Prostate gland (tissue), 2 donors: ENCODE measurements around the gene KCMF1. TPM values are rescaled to one million over a fixed set of nuclear protein-coding genes. Genes with fewer than 3 reads are reported as not detected.

Experiments used
- DNase-seq: peaks from one replicate; pipeline ENCODE4 v3.0.0-alpha.2; 2019; ENCODE audit warnings: low spot score
- H3K27ac ChIP-seq, 2 donors: fragments of 200-600 bp; sonication (generic); 2 replicates each; pipeline ENCODE4 v1.5.1; 2017 to 2019
- H3K27me3 ChIP-seq: fragments of 200-600 bp; sonication (generic); replicated peaks from 2 replicates; pipeline ENCODE4 v1.5.1; 2019; ENCODE audit not compliant: insufficient read depth
- H3K36me3 ChIP-seq, 2 donors: fragments of 200-600 bp; sonication (generic); 1 replicate in 1 of 2; 2 replicates in 1 of 2; pipeline versions ENCODE4 v1.5.1 to v1.8.1; 2017 to 2019
- H3K4me1 ChIP-seq: fragments of 200-600 bp; sonication (generic); replicated peaks from 2 replicates; pipeline ENCODE4 v1.5.1; 2019
- H3K4me3 ChIP-seq, 2 donors: fragments of 200-600 bp; sonication (generic); 2 replicates each; pipeline ENCODE4 v1.5.1; 2017 to 2019
- H3K9me3 ChIP-seq: fragments of 200-600 bp; sonication (generic); 2 replicates; pipeline ENCODE4 v1.5.1; 2017
- POLR2A ChIP-seq: fragments of 450-650 bp; IDR thresholded peaks from one replicate; pipeline ENCODE4 v1.6.1; 2016; ENCODE audit warnings: antibody characterized with exemption, mild to moderate bottlenecking
- POLR2AphosphoS5 ChIP-seq: sonication (generic); formaldehyde crosslinking; IDR thresholded peaks from one replicate; pipeline ENCODE4 v1.6.1; 2017; ENCODE audit warnings: antibody characterized with exemption
- WGBS: methylation state at CpG from one replicate; pipeline ENCODE4 v1.1.5; 2018; 5-methylcytosine and 5-hydroxymethylcytosine counted together
- intact Hi-C: fragments of 100-400 bp; cut with DNase I; formaldehyde crosslinking; loops from one replicate; pipeline ENCODE4 v1.14.2; 2022
- total RNA-seq, 2 donors: library from RNA; depleted of rRNA; stranded (reverse); fragments of >200 nt; gene quantifications; one replicate each; pipeline ENCODE4 v1.1.0, GENCODE V29; 2016
- TF ChIP-seq, protein P1 (sequence below), 4 experiments: fragments of 200-600 bp in 2 of 4; fragments of 450-650 bp in 2 of 4; sonication (generic) in 2 of 4; IDR thresholded peaks; 1 replicate in 3 of 4; 2 replicates in 1 of 4; pipeline ENCODE4 v1.5.1; 2016 to 2019; ENCODE audit warnings: antibody characterized with exemption in 4 of 4, mild to moderate bottlenecking in 2 of 4, moderate library complexity in 2 of 4

Gene KCMF1
- total RNA-seq, 2 donors from 2014 or later: 20.5 to 33.1 TPM

DNA sequence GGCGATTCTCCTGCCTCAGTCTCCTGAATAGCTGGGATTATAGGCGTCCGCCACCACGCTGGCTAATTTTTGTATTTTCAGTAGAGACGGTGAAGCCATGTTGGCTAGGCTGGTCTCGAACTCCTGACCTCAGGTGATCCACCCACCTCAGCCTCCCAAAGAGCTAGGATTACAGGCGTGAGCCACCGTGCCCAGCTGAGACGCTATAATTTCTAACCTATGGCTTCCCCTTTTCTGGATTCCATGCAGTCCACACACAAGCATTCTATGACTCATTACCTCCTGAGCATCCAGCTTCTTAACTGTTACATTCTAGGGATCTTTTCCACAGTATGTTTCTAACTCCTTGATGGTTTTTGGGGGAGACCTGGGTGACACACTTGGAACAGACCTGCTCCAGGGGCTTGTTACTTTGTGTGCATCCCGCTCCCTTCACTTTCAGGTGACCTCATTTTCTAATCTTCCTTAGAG is 11.8 kb upstream of the KCMF1 start:
- intact Hi-C loops: no loop called here
- H3K36me3 ChIP-seq: no peaks in the 10 kb centered on the region
- H3K9me3 ChIP-seq: no peaks in the 10 kb centered on the region
- H3K4me3 ChIP-seq: no peak overlapping the region
- H3K27ac ChIP-seq: peak overlapping the region; percentile 86 to 87
- peaks cover 7% of the 10 kb centered on the region for H3K4me1 ChIP-seq
- WGBS: 74% methylated on average over 10 of the region's 10 CpGs
- TF ChIP-seq, protein P1, sequence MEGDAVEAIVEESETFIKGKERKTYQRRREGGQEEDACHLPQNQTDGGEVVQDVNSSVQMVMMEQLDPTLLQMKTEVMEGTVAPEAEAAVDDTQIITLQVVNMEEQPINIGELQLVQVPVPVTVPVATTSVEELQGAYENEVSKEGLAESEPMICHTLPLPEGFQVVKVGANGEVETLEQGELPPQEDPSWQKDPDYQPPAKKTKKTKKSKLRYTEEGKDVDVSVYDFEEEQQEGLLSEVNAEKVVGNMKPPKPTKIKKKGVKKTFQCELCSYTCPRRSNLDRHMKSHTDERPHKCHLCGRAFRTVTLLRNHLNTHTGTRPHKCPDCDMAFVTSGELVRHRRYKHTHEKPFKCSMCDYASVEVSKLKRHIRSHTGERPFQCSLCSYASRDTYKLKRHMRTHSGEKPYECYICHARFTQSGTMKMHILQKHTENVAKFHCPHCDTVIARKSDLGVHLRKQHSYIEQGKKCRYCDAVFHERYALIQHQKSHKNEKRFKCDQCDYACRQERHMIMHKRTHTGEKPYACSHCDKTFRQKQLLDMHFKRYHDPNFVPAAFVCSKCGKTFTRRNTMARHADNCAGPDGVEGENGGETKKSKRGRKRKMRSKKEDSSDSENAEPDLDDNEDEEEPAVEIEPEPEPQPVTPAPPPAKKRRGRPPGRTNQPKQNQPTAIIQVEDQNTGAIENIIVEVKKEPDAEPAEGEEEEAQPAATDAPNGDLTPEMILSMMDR (IDR thresholded peaks at IDR 0.05): no peak
- TF ChIP-seq POLR2AphosphoS5 (no peak), POLR2A (no peak)
- DNase-seq: no peak
- H3K27me3 ChIP-seq: no peaks in the 10 kb centered on the region

DNA sequence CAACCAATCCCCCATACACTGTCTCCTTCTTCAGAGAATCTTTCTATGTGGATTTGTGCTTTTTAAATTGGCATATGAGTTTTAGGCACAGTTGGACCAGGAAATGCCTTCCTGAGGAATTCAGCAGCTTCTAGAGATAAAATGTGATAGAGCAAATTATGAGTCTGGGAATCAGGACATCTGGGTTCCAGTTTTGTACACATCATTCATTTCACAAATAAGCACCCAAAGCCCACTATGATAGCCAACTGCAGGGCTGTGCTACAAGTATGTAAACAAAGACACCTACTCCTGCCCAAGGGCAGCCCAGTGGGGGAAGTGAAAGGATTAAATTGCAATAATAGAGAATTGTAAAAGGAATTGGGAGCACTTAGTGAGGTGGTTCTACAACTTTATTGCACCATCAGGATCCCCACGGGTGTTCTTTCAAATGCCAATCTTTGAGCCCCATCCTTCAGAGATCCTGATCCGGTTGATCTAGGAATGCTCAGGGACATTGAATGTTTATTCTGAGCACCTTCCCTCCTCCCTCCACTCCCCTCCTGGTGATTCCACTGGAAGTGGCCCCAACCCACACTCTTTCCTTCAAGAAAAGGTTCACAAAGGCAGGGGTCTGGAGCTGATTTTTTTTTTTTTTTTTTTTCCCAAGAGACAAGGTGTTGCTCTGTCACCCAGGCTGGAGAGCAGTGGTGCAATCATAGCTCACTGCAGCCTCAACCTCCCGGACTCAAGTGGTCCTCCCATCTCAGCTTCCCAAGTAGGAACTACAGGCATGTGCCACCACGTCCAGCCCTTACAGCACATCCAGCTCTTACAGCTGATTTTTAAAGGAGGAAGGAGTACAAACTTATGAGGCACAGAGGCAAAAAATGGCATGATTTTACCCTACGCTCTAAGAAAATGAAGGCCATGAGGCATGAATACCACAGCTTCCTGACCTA is 11.1 kb upstream of the KCMF1 start:
- 48% methylated on average over 5 of the region's 5 CpGs for WGBS
- peak overlapping the region; percentile 86 to 87 for H3K27ac ChIP-seq
- TF ChIP-seq, protein P1 (IDR thresholded peaks at IDR 0.05): no peak
- TF ChIP-seq POLR2AphosphoS5 (peak; percentile 37), POLR2A (no peak)

DNA sequence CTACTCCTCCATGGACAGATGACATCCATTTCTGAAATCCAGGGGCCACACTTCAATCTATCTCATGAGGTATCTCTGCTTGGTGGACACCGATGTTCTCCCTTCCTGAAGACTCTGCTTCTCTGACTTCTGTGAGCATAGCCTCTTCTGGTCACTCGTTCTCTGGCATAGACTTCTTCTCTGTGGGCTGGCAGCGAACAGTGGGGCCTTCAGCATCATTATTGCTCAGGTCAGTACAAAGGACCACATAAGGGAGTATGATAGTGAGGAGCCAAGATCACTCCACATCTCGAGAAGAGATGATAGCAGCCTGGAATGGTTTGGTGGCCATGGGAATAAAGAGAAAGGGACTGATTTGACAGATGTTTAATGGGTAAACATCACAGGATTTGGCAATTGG is 8.0 kb upstream of the KCMF1 start:
- TF ChIP-seq POLR2AphosphoS5: no peak
- TF ChIP-seq, protein P1 (IDR thresholded peaks at IDR 0.05): no peak
- TF ChIP-seq POLR2A: no peak
- no peaks in the 10 kb centered on the region for H3K9me3 ChIP-seq

More for the DNA sequence above, 11.1 kb upstream of the KCMF1 start:
- no peaks in the 10 kb centered on the region for H3K27me3 ChIP-seq
- H3K4me3 ChIP-seq: no peak overlapping the region
- peak; percentile 12 for DNase-seq
- H3K9me3 ChIP-seq: no peaks in the 10 kb centered on the region
- no peaks in the 10 kb centered on the region for H3K36me3 ChIP-seq
- intact Hi-C loops: no loop called here
- peaks cover 7% of the 10 kb centered on the region for H3K4me1 ChIP-seq

DNA sequence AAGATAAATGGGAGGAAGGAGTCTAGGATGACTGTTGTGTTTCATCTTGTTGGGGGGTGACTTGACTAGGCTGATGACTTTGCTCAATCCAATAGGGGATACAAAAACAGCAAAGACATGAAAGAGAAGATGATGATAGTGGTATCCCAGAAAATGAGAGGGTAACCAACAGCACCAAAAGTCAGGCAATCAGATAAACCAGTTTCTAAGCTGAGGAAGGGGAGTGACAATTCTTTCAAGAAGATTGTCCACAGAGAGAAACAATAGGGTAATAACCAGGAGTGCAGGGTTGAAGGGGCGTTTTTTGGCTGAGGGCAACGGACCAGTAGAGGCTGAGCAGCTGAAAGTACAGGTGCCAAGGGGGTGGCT is 7.7 kb upstream of the KCMF1 start:
- no peaks in the 10 kb centered on the region for H3K9me3 ChIP-seq
- no peak overlapping the region for H3K4me3 ChIP-seq
- no peak overlapping the region for H3K27ac ChIP-seq
- intact Hi-C loops: no loop called here
- H3K4me1 ChIP-seq: no peaks in the 10 kb centered on the region
- DNase-seq: no peak
- no peaks in the 10 kb centered on the region for H3K36me3 ChIP-seq
- no peaks in the 10 kb centered on the region for H3K27me3 ChIP-seq
- TF ChIP-seq POLR2A (no peak), POLR2AphosphoS5 (no peak)
- TF ChIP-seq, protein P1 (IDR thresholded peaks at IDR 0.05): no peak
- WGBS: 84% methylated on average over 2 of the region's 2 CpGs

More for the DNA sequence above, 8.0 kb upstream of the KCMF1 start:
- 95% methylated on average over 4 of the region's 4 CpGs for WGBS
- H3K4me3 ChIP-seq: no peak overlapping the region
- H3K36me3 ChIP-seq: no peaks in the 10 kb centered on the region
- no peak for DNase-seq
- H3K27me3 ChIP-seq: no peaks in the 10 kb centered on the region
- H3K4me1 ChIP-seq: peaks cover 3% of the 10 kb centered on the region
- intact Hi-C loops: no loop called here
- no peak overlapping the region for H3K27ac ChIP-seq
